HG02763 (cell line): ENCODE data around the gene MDM2.
"Not testable (repeated sequence)": the region's sequence is repeated elsewhere in the genome, so short reads cannot be mapped to it uniquely, and the experiment has no call there.

ENCODE experiments used
- ATAC-seq: cut with Tn5 transposase; IDR thresholded peaks from one replicate; pipeline ENCODE4 v1.9.1; 2021; ENCODE audit warnings: mild to moderate bottlenecking, moderate library complexity; ENCODE audit not compliant: unreplicated experiment

The MDM2 gene

DNA sequence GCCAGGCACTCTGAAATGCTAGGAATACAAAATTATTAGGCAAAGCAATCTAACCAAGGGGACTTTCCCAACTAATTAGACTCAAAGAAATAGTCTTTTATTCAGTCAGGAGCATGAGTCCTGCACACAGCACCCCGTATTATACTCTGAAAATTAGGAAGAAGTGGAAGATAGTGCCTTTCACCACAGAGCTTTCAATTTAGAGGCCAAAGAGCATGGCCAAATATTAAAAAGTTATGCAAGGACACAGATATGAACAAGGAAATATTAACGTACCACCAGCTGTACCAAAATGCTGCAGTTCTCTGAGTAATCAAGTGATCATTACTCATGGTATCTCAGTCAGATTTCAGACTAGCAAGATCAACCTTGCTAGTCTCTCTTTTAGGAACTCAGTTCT is 22.6 kb upstream of the MDM2 start:
- no peak for ATAC-seq

DNA sequence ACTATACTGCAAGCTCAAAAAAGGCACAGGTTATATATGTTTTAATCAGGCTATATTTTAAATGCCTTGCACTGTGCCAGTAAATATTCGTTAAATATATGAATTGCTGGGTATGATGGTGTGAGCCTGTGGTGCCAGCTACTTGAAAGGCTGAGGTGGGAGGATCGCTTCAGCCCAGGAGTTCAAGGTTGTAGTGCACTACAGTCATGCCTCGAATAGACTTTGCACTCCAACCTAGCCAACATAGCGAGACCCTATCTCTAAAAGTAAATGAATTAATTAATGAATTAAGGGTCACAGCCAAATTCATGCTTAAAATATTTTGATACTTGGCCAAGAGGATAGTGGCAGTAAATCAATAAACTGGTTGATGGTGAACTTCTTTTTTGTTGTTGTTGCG is 22.2 kb upstream of the MDM2 start:
- ATAC-seq: no peak

DNA sequence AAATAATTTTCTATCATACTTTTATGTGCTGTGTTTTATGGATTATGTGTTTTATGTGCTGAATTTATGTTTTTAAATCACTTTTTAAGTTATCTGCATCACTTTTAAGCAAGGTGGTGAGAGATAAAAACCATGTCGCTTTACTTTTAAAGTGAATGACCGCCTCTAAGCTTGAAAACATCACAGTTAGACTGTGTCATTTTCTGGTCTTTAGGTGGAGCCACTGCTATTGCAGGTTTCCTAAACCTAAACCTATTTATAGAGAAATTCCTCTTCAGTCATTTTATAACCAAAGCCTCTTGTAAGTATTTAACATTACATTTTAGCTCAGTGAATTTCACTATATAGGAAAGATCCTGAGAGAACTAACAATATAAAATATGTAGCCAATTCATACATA is 21.0 kb upstream of the MDM2 start:
- ATAC-seq: no peak

DNA sequence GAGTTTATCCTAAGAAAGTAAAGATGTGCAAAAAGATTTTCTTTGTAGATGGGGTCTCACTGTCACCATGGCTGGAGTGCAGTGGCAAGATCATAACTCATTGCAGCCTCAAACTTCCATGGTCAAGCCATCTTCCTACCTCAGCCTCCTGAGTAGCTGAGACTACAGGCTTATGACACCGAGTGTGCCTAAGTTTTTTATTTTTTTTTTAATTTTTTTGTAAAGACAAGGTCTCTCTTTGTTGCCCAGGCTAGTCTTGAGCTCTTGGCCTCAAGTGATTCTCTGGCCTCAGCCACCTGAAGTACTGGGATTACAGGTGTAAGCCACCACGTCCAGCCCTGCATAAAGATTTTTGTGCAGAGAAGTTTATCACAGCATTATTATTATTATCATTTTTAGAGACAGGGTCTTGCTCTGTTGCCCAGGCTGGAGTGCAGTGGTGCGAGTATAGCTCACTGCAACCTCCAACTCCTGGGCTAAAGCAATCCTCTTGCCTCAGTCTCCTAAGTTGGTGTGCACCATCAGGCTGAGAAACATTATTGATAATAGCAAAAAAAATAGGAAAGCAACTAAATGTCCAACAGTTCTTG is 19.3 kb upstream of the MDM2 start:
- ATAC-seq: no peak

DNA sequence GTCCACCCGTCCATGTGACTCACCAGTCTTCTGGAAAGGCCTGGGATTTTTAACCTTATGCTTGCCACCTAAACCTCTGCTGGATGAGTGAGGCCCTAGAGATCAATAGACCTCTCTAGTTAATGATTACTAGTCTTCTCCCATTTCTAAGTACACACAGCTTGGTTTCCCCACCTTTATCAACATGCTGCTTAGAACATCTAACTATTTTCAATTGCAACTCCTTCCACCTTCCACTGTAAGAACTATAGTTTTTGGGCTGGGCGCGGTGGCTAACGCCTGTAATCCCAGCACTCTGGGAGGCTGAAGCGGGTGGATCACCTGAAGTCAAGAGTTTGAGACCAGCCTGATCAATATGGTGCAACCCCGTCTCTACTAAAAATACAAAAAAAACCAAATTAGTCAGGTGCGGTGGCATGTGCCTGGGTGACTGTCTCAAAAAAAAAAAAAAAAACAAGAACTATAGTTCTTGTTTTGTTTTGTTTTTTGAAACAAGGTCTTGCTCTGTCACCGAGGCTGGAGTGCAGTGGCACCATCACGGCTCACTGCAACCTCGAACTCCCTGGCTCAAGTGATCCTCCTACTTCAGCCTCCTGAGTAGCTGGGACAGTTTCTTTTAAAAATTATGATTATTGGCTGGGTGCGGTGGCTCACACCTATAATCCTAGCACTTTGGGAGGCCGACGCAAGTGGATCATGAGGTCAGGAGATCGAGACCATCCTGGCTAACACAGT is 18.7 kb upstream of the MDM2 start:
- no peak for ATAC-seq

DNA sequence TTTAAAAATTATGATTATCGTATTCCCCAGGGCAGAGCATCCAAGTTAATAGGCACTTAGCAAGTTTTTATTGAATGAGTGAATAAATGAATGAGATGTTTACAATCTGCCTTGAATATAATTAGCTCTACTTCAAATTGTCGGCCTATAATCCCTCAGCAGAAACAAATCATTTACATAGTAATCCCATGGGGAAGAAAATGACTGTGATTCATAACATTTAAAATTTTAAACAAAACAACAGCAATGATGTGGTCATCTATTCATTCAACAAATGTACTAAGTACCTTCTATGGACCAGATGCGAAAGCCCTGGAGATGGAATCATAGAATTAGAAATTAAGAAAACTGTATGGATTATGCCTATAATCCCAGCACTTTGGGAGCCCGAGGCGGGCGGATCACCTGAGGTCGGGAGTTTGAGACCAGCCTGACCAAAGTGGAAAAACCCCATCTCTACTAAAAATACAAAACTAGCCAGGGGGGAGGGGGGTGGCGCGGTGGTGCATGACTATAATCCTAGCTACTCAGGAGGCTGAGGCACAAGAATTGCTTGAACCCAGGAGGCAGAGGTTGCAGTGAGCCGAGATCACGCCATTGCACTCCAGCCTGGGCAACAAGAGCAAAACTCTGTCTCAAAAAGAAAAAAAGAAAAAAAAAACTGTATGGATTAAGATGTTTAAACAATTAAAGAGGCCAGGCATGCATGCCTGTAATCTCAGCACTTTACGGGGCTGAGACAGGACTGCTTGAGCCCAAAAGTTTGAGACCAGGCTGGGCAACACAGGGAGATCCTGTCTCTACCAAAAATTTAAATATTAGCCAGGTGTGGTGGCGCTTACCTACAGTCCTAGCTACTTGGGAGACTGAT is 17.7 kb upstream of the MDM2 start:
- ATAC-seq: no peak

DNA sequence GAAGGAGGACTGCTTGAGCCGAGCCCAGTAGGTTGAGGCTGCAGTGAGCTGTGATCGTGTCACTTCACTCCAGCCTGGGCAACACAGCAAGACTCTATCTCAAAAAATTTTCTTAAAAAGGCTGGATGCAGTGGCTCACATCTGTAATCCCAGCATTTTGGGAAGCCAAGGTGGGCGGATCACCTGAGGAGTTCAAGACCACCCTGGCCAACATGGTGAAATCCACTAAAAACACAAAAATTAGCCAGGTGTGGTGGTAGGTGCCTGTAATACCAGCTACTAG is 17.1 kb upstream of the MDM2 start:
- ATAC-seq: no peak

DNA sequence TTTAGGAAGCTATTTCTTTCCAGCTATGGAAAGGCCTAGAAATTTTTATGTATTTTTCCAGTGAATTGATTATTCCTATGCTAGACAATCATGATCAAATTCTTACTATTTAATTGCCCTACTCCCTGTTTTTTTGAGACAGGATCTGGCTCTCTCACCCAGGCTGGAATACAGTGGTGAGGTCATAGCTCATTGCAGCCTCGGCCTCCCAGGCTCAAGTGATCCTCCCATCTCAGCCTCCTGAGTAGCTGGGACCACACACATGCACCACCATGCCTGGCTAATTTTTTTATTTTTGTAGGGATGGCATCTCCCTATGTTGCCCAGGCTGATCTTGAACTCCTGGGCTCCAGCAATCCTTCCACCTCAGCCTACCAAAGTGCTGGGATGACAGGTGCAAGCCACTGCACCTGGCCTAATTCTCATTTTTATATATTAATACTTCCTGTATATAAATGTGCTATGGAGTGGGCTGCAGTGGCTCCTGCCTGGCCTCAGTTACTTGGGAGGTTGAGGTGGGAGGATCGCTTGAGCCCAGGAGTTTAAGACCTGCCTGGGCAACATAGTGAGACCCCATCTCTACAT is 16.0 kb upstream of the MDM2 start:
- no peak for ATAC-seq

DNA sequence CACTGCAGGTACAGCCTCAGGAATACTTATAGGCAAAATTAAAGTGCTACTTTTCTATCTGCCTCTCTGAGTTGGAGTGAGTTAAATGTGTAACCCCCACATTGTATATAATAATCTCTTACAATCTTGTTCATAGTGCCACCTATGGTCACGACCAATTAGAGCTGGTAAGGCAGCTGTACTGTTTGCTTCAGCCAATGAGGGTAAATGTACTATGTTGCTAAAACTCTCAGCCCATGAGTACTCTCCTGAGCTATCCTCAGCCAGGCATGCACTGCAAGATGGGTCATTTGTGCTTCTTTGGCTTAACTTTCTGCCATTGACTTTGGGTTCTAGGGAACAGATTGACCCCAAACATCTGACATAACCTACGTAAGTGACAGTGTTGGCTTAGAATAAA is 15.0 kb upstream of the MDM2 start:
- no peak for ATAC-seq

DNA sequence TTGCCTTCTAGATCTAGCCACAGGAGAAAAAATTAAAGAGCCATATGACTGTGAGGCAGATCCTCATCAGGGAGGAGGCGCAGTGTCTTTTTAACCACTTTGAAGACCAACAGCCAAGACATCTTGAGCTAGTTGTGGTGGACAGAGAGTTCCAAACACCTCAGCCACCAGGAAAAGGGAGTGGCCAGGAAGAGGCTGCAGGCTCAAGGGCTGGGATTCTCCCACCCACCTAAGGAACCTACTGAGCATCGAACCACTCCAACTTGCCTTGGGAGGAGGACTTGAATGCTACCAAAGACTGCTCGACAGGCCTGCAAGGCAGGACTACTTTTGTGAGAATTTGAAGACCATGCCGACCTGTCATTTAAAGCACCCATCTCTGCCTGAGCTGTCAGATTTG is 14.5 kb upstream of the MDM2 start:
- ATAC-seq: no peak

DNA sequence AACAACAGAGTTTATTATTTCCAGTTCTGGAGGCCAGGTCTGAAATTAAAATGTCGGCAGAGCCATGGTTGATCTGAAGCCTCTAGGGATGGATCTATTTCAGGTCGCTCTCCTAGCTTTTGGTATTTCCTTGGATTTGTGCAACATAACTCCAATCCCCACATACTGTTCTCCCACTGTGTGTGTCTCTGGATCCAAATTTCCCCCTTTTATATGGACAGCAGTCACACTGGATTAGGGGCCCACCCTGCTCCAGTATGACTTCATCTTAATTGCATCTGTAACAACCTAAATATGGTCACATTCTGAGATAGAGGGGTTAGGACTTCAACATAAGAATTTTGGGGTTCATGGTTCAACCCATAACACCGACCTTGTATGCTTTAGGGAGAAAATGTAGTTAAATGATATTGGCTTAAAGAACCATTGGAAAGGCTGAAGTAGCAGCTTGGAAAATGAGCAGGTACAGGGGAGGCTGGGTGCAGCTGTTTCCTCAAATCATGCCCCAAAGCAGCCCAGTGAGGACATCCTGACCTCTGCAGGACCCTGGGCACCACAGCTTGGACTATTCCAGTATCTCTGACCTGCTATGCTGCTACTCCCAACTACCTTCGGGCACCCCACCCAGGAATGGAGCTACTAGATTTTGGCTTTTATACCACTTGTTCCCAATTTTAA is 13.9 kb upstream of the MDM2 start:
- no peak for ATAC-seq

DNA sequence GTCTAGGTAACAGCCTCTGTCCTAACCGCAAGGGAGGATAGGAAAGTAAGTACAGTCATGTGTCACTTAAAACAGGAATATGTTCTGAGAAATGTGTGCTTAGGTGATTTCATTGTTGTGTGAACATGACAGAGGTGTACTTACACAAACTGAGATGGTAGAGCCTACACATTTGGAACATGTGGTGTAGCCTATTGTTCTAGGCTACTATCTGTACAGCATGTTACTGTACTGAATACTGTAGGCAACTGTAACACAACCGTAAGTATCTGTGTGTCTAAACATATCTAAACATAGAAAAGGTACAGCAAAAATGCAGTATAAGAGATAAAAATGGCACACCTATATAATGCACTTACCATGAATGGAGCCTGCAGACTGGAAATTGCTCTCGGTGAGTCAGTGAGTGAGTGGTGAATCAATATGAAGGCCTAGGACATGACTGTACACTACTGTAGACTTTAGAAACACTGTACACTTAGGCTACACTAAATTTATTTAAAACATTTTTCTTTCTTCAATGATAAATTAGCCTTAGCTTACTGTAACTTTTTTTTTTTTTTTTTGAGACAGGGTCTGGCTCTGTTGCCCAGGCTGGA is 13.2 kb upstream of the MDM2 start:
- no peak for ATAC-seq

DNA sequence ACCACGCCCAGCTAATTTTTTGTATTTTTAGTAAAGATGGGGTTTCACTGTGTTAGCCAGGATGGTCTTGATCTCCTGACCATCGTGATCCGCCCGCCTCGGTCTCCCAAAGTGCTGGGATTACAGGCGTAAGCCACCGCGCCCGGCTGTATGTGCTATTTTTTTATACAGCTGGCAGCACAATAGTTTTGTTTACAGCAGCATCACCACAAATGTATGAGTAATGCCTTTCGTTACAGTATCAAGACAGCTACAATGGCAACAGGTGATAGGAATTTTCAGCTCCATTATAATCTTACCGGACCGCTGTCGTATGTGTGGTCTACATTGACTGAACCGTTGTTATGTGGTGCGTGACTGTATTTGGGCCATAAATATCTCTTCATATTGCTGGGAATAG is 11.6 kb upstream of the MDM2 start:
- ATAC-seq: no peak

DNA sequence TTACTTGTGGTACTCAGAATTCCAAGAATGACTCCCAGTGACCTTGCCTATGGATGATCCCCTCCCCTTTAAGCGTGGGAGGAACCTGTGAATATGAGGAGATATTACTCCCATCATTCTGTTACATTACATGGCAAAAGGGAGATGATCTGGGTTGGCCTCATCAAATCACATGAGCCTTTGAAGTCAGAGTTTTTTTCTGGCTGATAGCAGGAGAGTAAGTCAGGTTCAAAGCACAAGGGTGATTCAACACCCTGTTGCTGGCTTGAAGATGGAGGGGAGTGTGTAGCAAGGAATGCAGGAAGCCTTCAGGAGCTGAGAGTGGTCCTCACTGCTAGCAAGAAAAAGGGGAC is 9.1 kb upstream of the MDM2 start:
- ATAC-seq: no peak

DNA sequence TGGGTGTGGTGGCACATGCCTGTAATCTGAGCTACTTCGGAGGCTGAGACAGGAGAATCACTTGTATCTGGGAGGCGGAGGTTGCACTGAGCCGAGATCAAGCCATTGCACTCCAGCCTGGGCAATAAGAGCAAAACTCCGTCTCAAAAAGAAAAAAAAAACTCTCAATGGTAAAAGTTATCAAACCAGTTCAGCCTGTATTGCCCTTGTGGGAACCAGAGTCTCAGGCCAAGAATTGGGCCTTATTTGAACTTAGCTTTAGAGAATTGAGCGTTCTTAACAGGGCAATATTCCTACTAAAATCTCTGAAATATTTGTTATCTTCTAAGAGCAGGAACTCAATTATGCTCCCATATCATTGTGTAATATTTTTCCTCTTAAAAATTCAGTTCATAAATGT is 7.7 kb upstream of the MDM2 start:
- no peak for ATAC-seq

DNA sequence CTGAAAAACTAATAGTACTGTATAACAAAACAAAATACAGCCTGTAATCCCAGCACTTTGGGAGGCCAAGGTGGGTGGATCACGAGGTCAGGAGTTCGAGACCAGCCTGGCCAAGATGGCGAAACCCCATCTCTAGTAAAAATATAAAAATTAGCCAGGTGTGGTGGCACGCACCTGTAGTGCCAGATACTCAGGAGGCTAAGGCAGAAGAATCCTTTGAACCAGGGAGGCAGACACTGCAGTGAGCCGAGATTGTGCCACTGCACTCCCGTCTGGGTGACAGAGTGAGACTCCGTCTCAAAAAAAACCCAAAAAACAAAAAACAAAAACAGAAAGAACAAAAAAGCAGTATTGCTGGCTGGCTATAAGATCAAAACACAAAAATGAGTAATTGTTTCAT is 6.9 kb upstream of the MDM2 start:
- ATAC-seq: not testable (repeated sequence)

DNA sequence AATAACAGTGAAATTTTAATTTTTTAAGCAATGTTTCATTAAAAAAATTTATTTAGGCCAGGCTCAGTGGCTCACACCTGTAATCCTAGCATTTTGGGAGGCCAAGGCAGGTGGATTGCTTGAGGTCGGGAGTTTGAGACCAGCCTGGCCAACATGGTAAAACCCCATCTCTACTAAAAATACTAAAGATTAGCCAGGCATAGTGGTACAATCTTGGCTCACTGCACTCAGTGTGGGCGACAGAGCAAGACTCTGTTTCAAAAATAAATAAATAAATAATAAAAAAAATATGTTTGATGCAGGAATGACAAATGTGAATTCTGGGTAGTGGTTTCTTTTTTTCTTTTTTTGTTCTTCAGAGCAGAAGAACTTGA is 5.6 kb upstream of the MDM2 start:
- ATAC-seq: not testable (repeated sequence)

DNA sequence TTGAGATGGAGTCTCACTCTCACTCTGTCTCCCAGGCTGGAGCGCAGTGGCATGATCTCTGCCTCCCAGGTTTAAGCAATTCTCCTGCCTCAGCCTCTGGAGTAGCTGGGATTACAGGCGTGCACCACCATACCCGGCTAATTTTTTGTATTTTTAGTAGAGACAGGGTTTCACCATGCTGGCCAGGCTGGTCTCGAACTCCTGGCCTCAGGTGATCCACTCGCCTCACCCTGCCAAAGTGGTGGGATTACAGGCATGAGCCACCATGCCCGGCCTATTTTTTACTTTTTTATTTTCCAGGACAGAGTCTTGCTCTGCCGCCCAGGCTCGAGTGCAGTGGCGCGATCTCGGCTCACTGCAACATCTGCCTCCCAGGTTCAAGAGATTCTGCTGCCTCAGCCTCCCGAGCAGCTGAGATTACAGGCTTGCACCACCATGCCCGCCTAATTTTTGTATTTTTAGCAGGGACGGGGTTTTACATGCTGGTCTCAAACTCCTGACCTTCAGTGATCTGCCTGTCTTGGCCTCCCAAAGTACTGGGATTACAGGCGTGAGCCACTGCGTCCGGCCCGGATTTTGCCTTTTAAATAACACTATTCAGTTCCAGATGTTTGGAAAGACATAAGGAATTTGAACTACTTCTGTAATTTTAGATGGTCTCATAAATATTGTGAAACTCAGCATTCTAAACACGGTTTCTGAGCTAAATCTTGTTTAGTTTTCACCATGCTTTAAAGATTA is 4.9 kb upstream of the MDM2 start:
- not testable (repeated sequence) for ATAC-seq

DNA sequence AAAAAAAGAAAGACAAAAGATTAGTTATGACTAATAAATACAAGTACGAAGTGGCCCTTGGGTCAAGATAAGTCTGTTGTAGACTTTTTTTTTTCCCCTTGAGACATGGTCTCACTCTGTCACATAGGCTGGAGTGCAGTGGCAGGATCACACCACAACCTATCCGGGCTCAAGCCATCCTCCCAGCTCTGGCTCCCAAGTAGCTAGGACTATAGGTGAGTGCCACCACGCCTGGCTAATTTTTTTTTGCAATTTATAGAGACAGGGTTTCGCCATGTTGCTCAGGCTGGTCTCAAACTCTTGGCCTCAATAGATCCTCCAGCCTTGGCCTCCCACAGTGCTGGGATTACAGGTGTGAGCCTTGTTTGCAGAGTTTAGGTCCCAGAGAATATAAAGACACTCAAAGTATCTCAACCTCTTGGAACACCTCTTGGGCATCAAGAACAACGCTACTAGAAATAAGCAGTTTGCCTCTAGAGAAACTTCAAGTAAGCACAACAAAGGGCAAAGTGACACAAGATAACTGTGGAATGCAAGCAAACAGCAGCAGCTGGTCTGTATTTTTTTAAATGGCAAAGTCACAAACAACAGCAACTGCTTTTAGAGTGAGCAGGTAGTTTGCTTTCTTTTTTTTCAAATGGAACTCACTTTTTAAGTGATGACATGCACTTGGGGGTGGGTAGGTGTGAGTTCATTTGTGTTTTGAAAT is 3.9 kb upstream of the MDM2 start:
- ATAC-seq: no peak
